Skeletal muscle cell (primary cell): ENCODE results near the gene SSBP2.

Experiments used
- DNase-seq: peaks from one replicate; pipeline ENCODE4 v3.0.0-alpha.2; 2010; ENCODE audit warnings: low read depth
- H3K4me3 ChIP-seq: 2 replicates; pipeline ENCODE4 v1.5.1; 2011; ENCODE audit warnings: low read depth, mild to moderate bottlenecking, control low read depth, low read length, moderate library complexity

The SSBP2 gene

GRCh38 chr5:81552852-81553566, 197.9 kb downstream of the SSBP2 start:
- DNase-seq: no peak

GRCh38 chr5:81549123-81549522, 201.8 kb downstream of the SSBP2 start:
- no peak overlapping the region for H3K4me3 ChIP-seq
- no peak for DNase-seq

More at GRCh38 chr5:81552852-81553566, 197.9 kb downstream of the SSBP2 start:
- no peak overlapping the region for H3K4me3 ChIP-seq

GRCh38 chr5:81547001-81547400, 203.9 kb downstream of the SSBP2 start:
- no peak overlapping the region for H3K4me3 ChIP-seq
- DNase-seq: no peak

GRCh38 chr5:81545911-81546310, 205.0 kb downstream of the SSBP2 start:
- no peak for DNase-seq
- no peak overlapping the region for H3K4me3 ChIP-seq

GRCh38 chr5:81544351-81545018, 206.4 kb downstream of the SSBP2 start:
- DNase-seq: no peak
- no peak overlapping the region for H3K4me3 ChIP-seq

- no peak for DNase-seq
- no peak overlapping the region for H3K4me3 ChIP-seq
Observed at GRCh38 chr5:81542242-81542641, 208.7 kb downstream of the SSBP2 start.

- H3K4me3 ChIP-seq: no peak overlapping the region
- DNase-seq: no peak
Observed at GRCh38 chr5:81537905-81538547, 212.9 kb downstream of the SSBP2 start.

- H3K4me3 ChIP-seq: no peak overlapping the region
- no peak for DNase-seq
Observed at GRCh38 chr5:81534441-81534840, 216.5 kb downstream of the SSBP2 start.

- DNase-seq: no peak
- no peak overlapping the region for H3K4me3 ChIP-seq
Observed at GRCh38 chr5:81533629-81534405, 217.1 kb downstream of the SSBP2 start.

GRCh38 chr5:81530919-81531318, 220.0 kb downstream of the SSBP2 start:
- no peak for DNase-seq
- H3K4me3 ChIP-seq: no peak overlapping the region

- peak; percentile 29 for DNase-seq
- no peak overlapping the region for H3K4me3 ChIP-seq
Observed at GRCh38 chr5:81525690-81526089, 225.2 kb downstream of the SSBP2 start.

GRCh38 chr5:81524015-81524414, 226.9 kb downstream of the SSBP2 start:
- DNase-seq: no peak
- no peak overlapping the region for H3K4me3 ChIP-seq

GRCh38 chr5:81522571-81522970, 228.3 kb downstream of the SSBP2 start:
- DNase-seq: no peak
- no peak overlapping the region for H3K4me3 ChIP-seq

- DNase-seq: no peak
Observed at GRCh38 chr5:81520769-81521168, 230.1 kb downstream of the SSBP2 start.

GRCh38 chr5:81519217-81519905, 231.5 kb downstream of the SSBP2 start:
- H3K4me3 ChIP-seq: no peak overlapping the region
- no peak for DNase-seq

More at GRCh38 chr5:81520769-81521168, 230.1 kb downstream of the SSBP2 start:
- no peak overlapping the region for H3K4me3 ChIP-seq

- DNase-seq: no peak
- no peak overlapping the region for H3K4me3 ChIP-seq
Observed at GRCh38 chr5:81517462-81517861, 233.4 kb downstream of the SSBP2 start.

GRCh38 chr5:81516091-81516490, 234.8 kb downstream of the SSBP2 start:
- no peak overlapping the region for H3K4me3 ChIP-seq
- no peak for DNase-seq

GRCh38 chr5:81513982-81514381, 236.9 kb downstream of the SSBP2 start:
- DNase-seq: no peak
- no peak overlapping the region for H3K4me3 ChIP-seq

- DNase-seq: no peak
- H3K4me3 ChIP-seq: no peak overlapping the region
Observed at GRCh38 chr5:81513473-81513872, 237.4 kb downstream of the SSBP2 start.
